Pancreas (tissue), 10 donors: Measurements from ENCODE around the gene PLCG1. TPM values are rescaled to one million over a fixed set of nuclear protein-coding genes. Genes with fewer than 3 reads are reported as not detected.
A peak's percentile ranks its signal among the peaks of the same experiment; 100 is the strongest.

Experiments
- ATAC-seq, 4 donors: fragments of 200-7000 bp; cut with Tn5 transposase; one replicate each; pipeline versions ENCODE4 v1.8.0 to v1.9.1; 2020; ENCODE audit warnings: mild to moderate bottlenecking in 4 of 4, moderate library complexity in 4 of 4
- DNase-seq, 6 donors: peaks; one replicate each; pipeline ENCODE4 v3.0.0-alpha.2; 2020
- FAIRE-seq: peaks from 2 replicates; lab custom pipeline; 2012; peaks lifted over from hg19 to GRCh38; lab: Jason Lieb, UNC
- H3K27ac ChIP-seq, 4 donors: fragments of 200-600 bp; sonication (generic); 1 replicate in 3 of 4; 2 replicates in 1 of 4; pipeline versions ENCODE4 v1.5.0 to v1.8.0; 2020
- H3K27me3 ChIP-seq, 4 donors: fragments of 200-600 bp; one replicate each; pipeline ENCODE4 v1.8.0; 2021
- H3K36me3 ChIP-seq, 3 donors: fragments of 200-600 bp; sonication (generic) in 1 of 3; one replicate each; pipeline versions ENCODE4 v1.5.0 to v1.8.0; 2020 to 2021
- H3K4me1 ChIP-seq, 3 donors: fragments of 200-600 bp; one replicate each; pipeline ENCODE4 v1.8.0; 2021
- H3K4me3 ChIP-seq, 4 donors: fragments of 200-600 bp; sonication (generic) in 2 of 4; one replicate each; pipeline versions ENCODE4 v1.5.0 to v1.8.0; 2020 to 2021
- H3K9me3 ChIP-seq, 4 donors: fragments of 200-600 bp; one replicate each; pipeline ENCODE4 v1.8.0; 2021
- CTCF ChIP-seq, 4 donors: fragments of 200-600 bp; sonication (generic) in 3 of 4; IDR thresholded peaks; one replicate each; pipeline versions ENCODE4 v1.5.0 to v1.8.0; 2021; ENCODE audit warnings: antibody characterized with exemption in 4 of 4
- WGBS, 2 donors: extraction: QIAGEN DNeasy Blood & Tissue Kit; methylation state at CpG; one replicate each; pipeline ENCODE4 v1.1.7; 2013; 5-methylcytosine and 5-hydroxymethylcytosine counted together
- intact Hi-C, 3 donors: fragments of 100-400 bp; cut with DNase I; formaldehyde crosslinking; loops; one replicate each; pipeline versions ENCODE4 v1.11.1 to v1.14.2; 2022
- polyA plus RNA-seq, 2 donors: library from polyadenylated mRNA; stranded (reverse); fragments of 200-250 nt; gene quantifications; one replicate each; pipeline ENCODE4 v1.2.3, GENCODE V29; 2013
- total RNA-seq, 6 donors: library from RNA; stranded (reverse); fragmentation: NEBNext Ultra II Directional in 4 of 6; extraction: Animal tissue kit (Norgen Biotek cat#: 25700) in 4 of 6; gene quantifications; one replicate each; pipeline versions ENCODE4 v1.2.1 to v1.2.4, GENCODE V29; 2021 to 2023
- donor health status: healthy with polysubstance abuse.
- donor health status: DM: no; HTN: no; CAD: no; lungs with moderate emphysema.
- donor health status: DM: no; HTN: no; CAD: no.
- donor health status: control.
- donor health status: control.
- donor health status: Bipolar disorder and iron deficiency.
- donor health status: DM: yes; HTN: yes; CAD: no.
- donor health status: DM: no; HTN: no; CAD: no.
- donor health status: DM: no; HTN: no; CAD: no.
- donor health status: DM: yes; HTN: yes; CAD: no.

The PLCG1 gene
- total and polyA plus RNA-seq, 8 donors = 9.9 to 41.7 (median 20.1) TPM

GRCh38 chr20:41101660-41102059 is 35.7 kb upstream of the PLCG1 start:
- WGBS, 2 donors = 84 to 87% methylated on average over 2 of the region's 2 CpGs
- H3K4me1 ChIP-seq = peaks cover 0 to 8% (median 3%) of the 10 kb centered on the region in 3 donors
- no peak overlapping the region for H3K4me3 ChIP-seq
- H3K27ac ChIP-seq = no peak overlapping the region
- TF ChIP-seq CTCF (IDR thresholded peaks at IDR 0.05) = no peak
- ATAC-seq (no peak), DNase-seq (no peak), FAIRE-seq (no peak)
- no peaks in the 10 kb centered on the region for H3K27me3 ChIP-seq
- H3K9me3 ChIP-seq = no peaks in the 10 kb centered on the region
- peaks cover 4 to 64% (median 23%) of the 10 kb centered on the region in 3 donors for H3K36me3 ChIP-seq
- intact Hi-C loops = no loop called here

GRCh38 chr20:41108531-41108930 is 28.8 kb upstream of the PLCG1 start:
- ATAC-seq (no peak), DNase-seq (no peak), FAIRE-seq (no peak)
- WGBS, 2 donors = 93 to 95% methylated on average over 1 of the region's 1 CpG
- no peaks in the 10 kb centered on the region for H3K4me1 ChIP-seq
- no peak overlapping the region for H3K4me3 ChIP-seq
- H3K9me3 ChIP-seq = no peaks in the 10 kb centered on the region
- TF ChIP-seq CTCF (IDR thresholded peaks at IDR 0.05) = no peak
- no peak overlapping the region for H3K27ac ChIP-seq
- intact Hi-C loops = no loop called here
- H3K27me3 ChIP-seq = no peaks in the 10 kb centered on the region
- peaks cover 0 to 27% (median 2%) of the 10 kb centered on the region in 3 donors for H3K36me3 ChIP-seq

DNA sequence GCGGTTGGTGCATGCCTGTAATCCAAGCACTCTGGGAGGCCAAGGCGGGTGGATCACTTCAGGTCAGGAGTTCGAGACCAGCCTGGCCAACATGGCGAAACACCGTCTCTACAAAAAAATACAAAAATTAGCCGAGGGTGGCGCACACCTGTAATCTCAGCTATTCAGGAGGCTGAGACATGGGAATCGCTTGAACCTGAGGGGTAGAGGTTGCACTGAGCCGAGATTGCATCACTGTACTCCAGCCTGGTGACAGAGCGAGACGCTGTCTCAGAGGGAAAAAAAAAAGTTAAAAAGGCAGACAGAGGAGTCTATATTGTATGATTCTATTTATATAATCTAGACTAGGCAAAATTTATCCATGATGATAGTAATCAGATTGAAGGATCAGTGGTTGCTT is 27.3 kb upstream of the PLCG1 start:
- H3K27me3 ChIP-seq = no peaks in the 10 kb centered on the region
- ATAC-seq (no peak), DNase-seq (no peak), FAIRE-seq (no peak)
- no peak for TF ChIP-seq CTCF (IDR thresholded peaks at IDR 0.05)
- peaks cover 0 to 31% (median 11%) of the 10 kb centered on the region in 3 donors for H3K36me3 ChIP-seq
- H3K4me1 ChIP-seq = no peaks in the 10 kb centered on the region
- no peaks in the 10 kb centered on the region for H3K9me3 ChIP-seq
- H3K27ac ChIP-seq = no peak overlapping the region
- intact Hi-C loops = no loop called here
- 96 to 97% methylated on average over 11 of the region's 11 CpGs for WGBS, 2 donors
- H3K4me3 ChIP-seq = no peak overlapping the region

DNA sequence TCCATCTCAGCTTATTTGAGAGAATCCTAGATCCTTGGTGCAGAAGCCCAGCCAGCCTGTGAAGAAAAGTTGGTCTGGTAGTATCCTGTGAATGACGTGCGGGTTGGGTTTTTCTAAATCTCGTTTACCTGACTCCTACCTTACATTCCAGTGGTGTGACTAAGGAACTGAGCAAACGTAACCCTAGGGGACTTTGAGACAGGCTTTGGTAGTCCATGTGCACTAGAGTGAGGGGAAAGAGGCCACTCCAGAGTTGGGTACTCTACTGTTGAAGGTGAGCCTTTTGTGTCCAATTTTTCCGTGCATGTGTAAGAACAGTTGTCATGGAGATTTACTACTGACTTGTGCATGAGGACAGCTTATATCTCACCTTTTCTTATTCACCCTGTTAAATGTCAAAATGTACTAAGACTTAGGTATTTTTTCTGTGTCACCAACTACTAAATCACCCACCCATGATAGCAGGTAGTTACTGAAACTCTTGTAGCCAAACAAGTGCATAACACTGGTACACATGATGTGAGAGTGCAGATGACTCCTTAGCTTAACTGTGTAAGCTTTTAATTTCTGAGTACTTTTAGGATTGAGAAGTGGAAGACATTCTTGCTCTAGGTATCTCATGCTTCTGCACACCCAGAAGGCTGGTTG is 26.3 kb upstream of the PLCG1 start:
- Histone ChIP-seq H3K36me3 (peaks cover 0 to 41% (median 21%) of the 10 kb centered on the region in 3 donors), H3K4me3 (no peak overlapping the region), H3K27me3 (no peaks in the 10 kb centered on the region), H3K9me3 (no peaks in the 10 kb centered on the region), H3K27ac (no peak overlapping the region), H3K4me1 (no peaks in the 10 kb centered on the region)
- intact Hi-C loops = no loop called here
- ATAC-seq (peak in 1 of 4 donors; percentile 17), DNase-seq (no peak), FAIRE-seq (no peak)
- TF ChIP-seq CTCF (IDR thresholded peaks at IDR 0.05) = no peak
- 86 to 90% methylated on average over 5 of the region's 5 CpGs for WGBS, 2 donors

- DNase-seq (no peak), ATAC-seq (no peak), FAIRE-seq (no peak)
- Histone ChIP-seq H3K9me3 (no peaks in the 10 kb centered on the region), H3K4me1 (no peaks in the 10 kb centered on the region), H3K36me3 (peaks cover 0 to 44% (median 25%) of the 10 kb centered on the region in 3 donors), H3K27ac (no peak overlapping the region), H3K27me3 (no peaks in the 10 kb centered on the region), H3K4me3 (no peak overlapping the region)
- TF ChIP-seq CTCF (IDR thresholded peaks at IDR 0.05) = no peak
- intact Hi-C loops = no loop called here
- 81 to 94% methylated on average over 5 of the region's 5 CpGs for WGBS, 2 donors
Measured at GRCh38 chr20:41111578-41111951, 25.8 kb upstream of the PLCG1 start.
